Fibroblast of lung (primary cell): ENCODE results near the gene UCP3. TPM values are rescaled to one million over a fixed set of nuclear protein-coding genes. Genes with fewer than 3 reads are reported as not detected.

ENCODE experiments used
- DNase-seq, 2 donors: peaks; one replicate each; pipeline versions ENCODE4 v3.0.0 to v3.0.0-alpha.2; 2010; ENCODE audit warnings: low read depth in 2 of 2
- H2AFZ ChIP-seq: 2 replicates; pipeline ENCODE4 v1.5.1; 2012; ENCODE audit warnings: low read length, control low read depth, inconsistent platforms
- H3K27ac ChIP-seq: 2 replicates; pipeline ENCODE4 v1.5.1; 2011; ENCODE audit warnings: low read length, control low read depth; ENCODE audit not compliant: insufficient read depth
- H3K27me3 ChIP-seq: 2 replicates; pipeline ENCODE4 v1.5.1; 2011; ENCODE audit warnings: mild to moderate bottlenecking, low read length; ENCODE audit not compliant: control insufficient read depth, insufficient read depth
- H3K36me3 ChIP-seq: 2 replicates; pipeline ENCODE4 v1.5.1; 2011; ENCODE audit warnings: low read length; ENCODE audit not compliant: control insufficient read depth, insufficient read depth
- H3K4me1 ChIP-seq: 2 replicates; pipeline ENCODE4 v1.5.1; 2011; ENCODE audit warnings: low read length; ENCODE audit not compliant: control insufficient read depth, insufficient read depth; ENCODE audit errors: extremely low read depth
- H3K4me2 ChIP-seq: 2 replicates; pipeline ENCODE4 v1.5.1; 2011; ENCODE audit warnings: low read length, control low read depth; ENCODE audit not compliant: insufficient read depth; ENCODE audit errors: extremely low read depth
- H3K4me3 ChIP-seq, 4 experiments: fragments of 200-600 bp in 1 of 4; sonication (generic) in 1 of 4; replicated peaks in 1 of 4; 2 replicates each; pipeline ENCODE4 v1.5.1; 2011 to 2016; ENCODE audit warnings: low read length in 4 of 4, low read depth in 3 of 4, mild to moderate bottlenecking in 3 of 4, control low read depth in 2 of 4, inconsistent platforms in 1 of 4, mixed read lengths in 1 of 4; ENCODE audit not compliant: insufficient read depth in 1 of 4; ENCODE audit errors: control extremely low read depth in 1 of 4
- H3K79me2 ChIP-seq: 2 replicates; pipeline ENCODE4 v1.5.1; 2012; ENCODE audit warnings: mild to moderate bottlenecking, low read length, inconsistent platforms; ENCODE audit not compliant: control insufficient read depth, insufficient read depth
- H3K9ac ChIP-seq: 2 replicates; pipeline ENCODE4 v1.5.1; 2011; ENCODE audit warnings: mild to moderate bottlenecking, low read length, control low read depth; ENCODE audit not compliant: insufficient read depth
- H3K9me3 ChIP-seq: 2 replicates; pipeline ENCODE4 v1.5.1; 2012; ENCODE audit warnings: low read depth, low read length; ENCODE audit not compliant: control insufficient read depth, insufficient read depth
- H4K20me1 ChIP-seq: 2 replicates; pipeline ENCODE4 v1.5.1; 2011; ENCODE audit warnings: low read length; ENCODE audit not compliant: control insufficient read depth, insufficient read depth; ENCODE audit errors: extremely low read depth
- CTCF ChIP-seq, 2 donors: IDR thresholded peaks in 1 of 2; conservative IDR thresholded peaks in 1 of 2; 1 replicate in 1 of 2; 2 replicates in 1 of 2; pipeline ENCODE4 v1.5.1; 2011 to 2012; ENCODE audit warnings: low read length in 2 of 2, control low read depth in 1 of 2, inconsistent platforms in 1 of 2, low read depth in 1 of 2, mild to moderate bottlenecking in 1 of 2
- EZH2 ChIP-seq: IDR thresholded peaks from 2 replicates; pipeline ENCODE4 v1.5.1; 2012; ENCODE audit warnings: low read length, control low read depth, mild to moderate bottlenecking; ENCODE audit errors: missing control alignments
- polyA plus RNA-seq, 2 donors: library from polyadenylated mRNA; depleted of rRNA in 1 of 2; stranded (reverse) in 1 of 2; unstranded in 1 of 2; fragments of >200 nt; gene quantifications; 2 replicates each; pipeline ENCODE4 v1.2.1, GENCODE V29; 2011 to 2012; ENCODE audit warnings: missing spikeins in 1 of 2
- total RNA-seq: library from RNA; depleted of rRNA; stranded (reverse); fragments of >200 nt; gene quantifications from 2 replicates; pipeline ENCODE4 v1.2.1, GENCODE V29; 2014

UCP3 gene
- total and polyA plus RNA-seq, 2 donors (not counting 1 experiment from before 2014, with no cell fraction given), result 0.18 to 0.33 TPM

- Histone ChIP-seq H3K9me3 (no peaks in the 10 kb centered on the region), H3K79me2 (no peaks in the 10 kb centered on the region), H3K36me3 (no peaks in the 10 kb centered on the region), H3K4me1 (no peaks in the 10 kb centered on the region), H3K9ac (no peak overlapping the region), H3K4me2 (no peak overlapping the region), H4K20me1 (no peaks in the 10 kb centered on the region), H3K4me3 (no peak overlapping the region), H3K27ac (no peak overlapping the region), H2AFZ (no peak overlapping the region), H3K27me3 (no peaks in the 10 kb centered on the region)
- no peak for DNase-seq
- TF ChIP-seq CTCF (conservative IDR thresholded peaks at IDR 0.05 in 1 of 2, IDR thresholded peaks at IDR 0.05 in 1 of 2; ENCODE audit: low read depth in 1 of 2, low read length in 2 of 2), result no peak
- no peak for TF ChIP-seq EZH2
Measured at GRCh38 chr11:73991471-73992006, 17.3 kb downstream of the UCP3 start.

GRCh38 chr11:73990730-73991129 is 18.2 kb downstream of the UCP3 start:
- TF ChIP-seq CTCF (conservative IDR thresholded peaks at IDR 0.05 in 1 of 2, IDR thresholded peaks at IDR 0.05 in 1 of 2; ENCODE audit: low read depth in 1 of 2, low read length in 2 of 2) (no peak), EZH2 (no peak)
- no peaks in the 10 kb centered on the region for H3K36me3 ChIP-seq
- no peak for DNase-seq
- H3K9me3 ChIP-seq, result no peaks in the 10 kb centered on the region
- H2AFZ ChIP-seq, result no peak overlapping the region
- no peaks in the 10 kb centered on the region for H3K4me1 ChIP-seq
- no peak overlapping the region for H3K27ac ChIP-seq
- H3K79me2 ChIP-seq, result no peaks in the 10 kb centered on the region
- no peaks in the 10 kb centered on the region for H3K27me3 ChIP-seq
- no peak overlapping the region for H3K4me2 ChIP-seq
- H4K20me1 ChIP-seq, result no peaks in the 10 kb centered on the region
- no peak overlapping the region for H3K9ac ChIP-seq
- H3K4me3 ChIP-seq, result no peak overlapping the region

- peak in 1 of 2 donors; percentile 24 for TF ChIP-seq CTCF (conservative IDR thresholded peaks at IDR 0.05 in 1 of 2, IDR thresholded peaks at IDR 0.05 in 1 of 2; ENCODE audit: low read depth in 1 of 2, low read length in 2 of 2)
- no peak for TF ChIP-seq EZH2
- DNase-seq, result no peak
- H3K4me1 ChIP-seq, result no peaks in the 10 kb centered on the region
- no peaks in the 10 kb centered on the region for H3K36me3 ChIP-seq
- no peak overlapping the region for H2AFZ ChIP-seq
- H3K9me3 ChIP-seq, result no peaks in the 10 kb centered on the region
- H3K4me3 ChIP-seq, result no peak overlapping the region
- H3K27me3 ChIP-seq, result no peaks in the 10 kb centered on the region
- H3K4me2 ChIP-seq, result no peak overlapping the region
- no peaks in the 10 kb centered on the region for H4K20me1 ChIP-seq
- no peaks in the 10 kb centered on the region for H3K79me2 ChIP-seq
- H3K27ac ChIP-seq, result no peak overlapping the region
- H3K9ac ChIP-seq, result no peak overlapping the region
Measured at GRCh38 chr11:73989156-73989555, 19.7 kb downstream of the UCP3 start.
